GM12878 (cell line): ENCODE results near the gene SLC44A3. TPM values are rescaled to one million over a fixed set of nuclear protein-coding genes. Genes with fewer than 3 reads are reported as not detected.

Source experiments
- ATAC-seq: fragments of 200-7000 bp; cut with Tn5 transposase; 3 replicates; pipeline ENCODE4 v1.9.1; 2020; ENCODE audit warnings: mild to moderate bottlenecking, moderate library complexity
- BruUV-seq: library from RNA; stranded (reverse); fragments of 400-500 nt; replicated peaks from 2 replicates; lab custom pipeline; 2021; lab: Mats Ljungman, UMichigan
- CTCF ChIA-PET: fragments of 300-600 bp; sonication (Branson Sonifier 250); formaldehyde crosslinking; extraction: SDS; loops from one replicate; lab custom pipeline; 2021; ENCODE audit warnings: inconsistent platforms; lab: Yijun Ruan, JAX
- POLR2A ChIA-PET: fragments of 350-600 bp; formaldehyde crosslinking; extraction: SDS; loops from one replicate; lab custom pipeline; 2021; ENCODE audit warnings: inconsistent platforms; lab: Charles Lee
- RAD21 ChIA-PET: fragments of 300-600 bp; sonication (Branson Sonifier 250); formaldehyde crosslinking; loops from one replicate; lab custom pipeline; 2023; ENCODE audit warnings: antibody characterized with exemption; ENCODE audit not compliant: unreplicated experiment; lab: Charles Lee
- SMC1A ChIA-PET: fragments of 300-600 bp; sonication (Branson Sonifier 250); formaldehyde crosslinking; loops from one replicate; lab custom pipeline; 2023; ENCODE audit not compliant: unreplicated experiment, uncharacterized antibody; lab: Charles Lee
- DNase-seq: peaks from one replicate; pipeline ENCODE4 v3.0.0-alpha.2; 2011; ENCODE audit warnings: low read depth, low spot score
- FAIRE-seq: peaks from 3 replicates; lab custom pipeline; 2011; peaks lifted over from hg19 to GRCh38; lab: Jason Lieb, UNC
- H2AFZ ChIP-seq: 2 replicates; pipeline ENCODE4 v1.6.0; 2011; ENCODE audit warnings: low read depth, low read length, control low read depth; ENCODE audit not compliant: control insufficient read depth
- H3K27ac ChIP-seq: 2 replicates; pipeline ENCODE4 v1.5.1; 2011; ENCODE audit warnings: control low read depth; ENCODE audit not compliant: control insufficient read depth, insufficient read depth
- H3K27me3 ChIP-seq, 2 experiments: replicated peaks in 1 of 2; 2 replicates each; pipeline versions ENCODE4 v1.6.0 to v1.6.1; 2011; ENCODE audit warnings: low read length in 1 of 2; ENCODE audit not compliant: control insufficient read depth in 2 of 2, insufficient read depth in 2 of 2
- H3K36me3 ChIP-seq, 2 experiments: 2 replicates each; pipeline ENCODE4 v1.5.1; 2011; ENCODE audit warnings: low read length in 1 of 2; ENCODE audit not compliant: control insufficient read depth in 2 of 2, insufficient read depth in 2 of 2
- H3K4me1 ChIP-seq: 2 replicates; pipeline ENCODE4 v1.6.1; 2011; ENCODE audit warnings: mild to moderate bottlenecking, low read length, moderate library complexity, mixed read lengths; ENCODE audit not compliant: control insufficient read depth, insufficient read depth
- H3K4me2 ChIP-seq: 2 replicates; pipeline ENCODE4 v1.6.0; 2011; ENCODE audit warnings: control low read depth; ENCODE audit not compliant: control insufficient read depth, insufficient read depth
- H3K4me3 ChIP-seq: fragments of 200-600 bp; sonication (generic); 2 replicates; pipeline ENCODE4 v1.5.1; 2016
- H3K79me2 ChIP-seq: 2 replicates; pipeline ENCODE4 v1.6.0; 2011; ENCODE audit warnings: low read length; ENCODE audit not compliant: control insufficient read depth, insufficient read depth
- H3K9ac ChIP-seq: 2 replicates; pipeline ENCODE4 v1.8.0; 2011; ENCODE audit warnings: low read length, control low read depth, mixed read lengths; ENCODE audit not compliant: control insufficient read depth, insufficient read depth
- H3K9me3 ChIP-seq: replicated peaks from 3 replicates; pipeline ENCODE4 v1.5.1; 2011; ENCODE audit warnings: mild to moderate bottlenecking, low read length; ENCODE audit not compliant: control insufficient read depth, insufficient read depth
- H4K20me1 ChIP-seq: 2 replicates; pipeline ENCODE4 v1.6.0; 2011; ENCODE audit not compliant: control insufficient read depth, insufficient read depth
- BHLHE40 ChIP-seq, 2 experiments: fragments of 450-650 bp in 1 of 2; IDR thresholded peaks; 2 replicates each; pipeline ENCODE4 v1.6.1; 2011 to 2017; ENCODE audit warnings: low read depth in 2 of 2, borderline replicate concordance in 1 of 2, improper control_type of control experiment in 1 of 2, low read length in 1 of 2, mild to moderate bottlenecking in 1 of 2
- FOXK2 ChIP-seq: fragments of 450-650 bp; IDR thresholded peaks from 2 replicates; pipeline ENCODE4 v1.6.1; 2017; ENCODE audit warnings: mild to moderate bottlenecking, moderate library complexity
- IKZF2 ChIP-seq, 2 experiments: fragments of 450-650 bp; IDR thresholded peaks; 2 replicates each; pipeline ENCODE4 v1.6.1; 2017; ENCODE audit warnings: mild to moderate bottlenecking in 2 of 2, moderate library complexity in 2 of 2
- JUND ChIP-seq: IDR thresholded peaks from 2 replicates; pipeline ENCODE4 v1.6.1; 2012; ENCODE audit warnings: low read depth, mild to moderate bottlenecking, low read length, improper control_type of control experiment, moderate library complexity
- LARP7 ChIP-seq: fragments of 450-650 bp; IDR thresholded peaks from 2 replicates; pipeline ENCODE4 v1.6.1; 2017; ENCODE audit warnings: mild to moderate bottlenecking
- NR2C1 ChIP-seq: fragments of 450-650 bp; IDR thresholded peaks from 2 replicates; pipeline ENCODE4 v1.6.1; 2017; ENCODE audit warnings: antibody characterized with exemption, mild to moderate bottlenecking, moderate library complexity
- SMAD5 ChIP-seq: IDR thresholded peaks from 2 replicates; pipeline ENCODE4 v1.6.1; 2016; ENCODE audit warnings: antibody characterized with exemption, low read depth
- SRF ChIP-seq, 2 experiments: IDR thresholded peaks; 2 replicates each; pipeline ENCODE4 v1.6.1; 2011; ENCODE audit warnings: low read depth in 2 of 2, low read length in 2 of 2, mild to moderate bottlenecking in 1 of 2, moderate library complexity in 1 of 2
- YBX1 ChIP-seq: fragments of 450-650 bp; IDR thresholded peaks from 2 replicates; pipeline ENCODE4 v1.6.1; 2016; ENCODE audit warnings: antibody characterized with exemption
- WGBS: methylation state at CpG from one replicate; pipeline ENCODE4 v1.1.6; 2016; ENCODE audit warnings: low lambda C conversion rate; ENCODE audit not compliant: insufficient replicate concordance, insufficient coverage; ENCODE audit errors: missing lambda C conversion rate; 5-methylcytosine and 5-hydroxymethylcytosine counted together
- in situ Hi-C: fragments of 300-500 bp; cut with MboI; formaldehyde crosslinking; loops from 9 replicates; pipeline ENCODE4 v1.14.3; 2018; ENCODE audit warnings: mixed read lengths
- intact Hi-C: fragments of 100-400 bp; cut with micrococcal nuclease; formaldehyde crosslinking; loops from one replicate; pipeline ENCODE4 v1.14.2; 2022; ENCODE audit not compliant: unreplicated experiment
- polyA plus RNA-seq, 11 experiments: library from polyadenylated mRNA; depleted of rRNA in 4 of 11; unstranded in 6 of 11; stranded (reverse) in 5 of 11; fragments of >200 nt; fragmentation: Nextera tagmentation in 4 of 11; fragmentation: Illumina TruSeq in 1 of 11; extraction: Ambion mirVana in 4 of 11; extraction: Trizol in 1 of 11; gene quantifications; 1 replicate in 1 of 11; 2 replicates in 10 of 11; pipeline versions ENCODE4 v1.2.1 to v1.2.3, GENCODE V29; 2011 to 2016; ENCODE audit warnings: inconsistent platforms in 2 of 11, missing spikeins in 2 of 11, low read depth in 1 of 11
- total RNA-seq, 4 experiments: library from RNA; depleted of rRNA in 3 of 4; stranded (reverse); fragments of >200 nt in 3 of 4; fragmentation: Illumina TruSeq in 1 of 4; extraction: Trizol in 1 of 4; gene quantifications; 2 replicates each; pipeline versions ENCODE4 v1.2.1 to v1.2.3, GENCODE V29; 2013 to 2021
- TF ChIP-seq, protein P1 (sequence below): IDR thresholded peaks from 2 replicates; pipeline ENCODE4 v1.6.1; 2012; ENCODE audit warnings: improper control_type of control experiment, low read depth, low read length; ENCODE audit not compliant: insufficient replicate concordance
- TF ChIP-seq, protein P2 (sequence below): IDR thresholded peaks from 2 replicates; pipeline ENCODE4 v1.6.1; 2011; ENCODE audit warnings: borderline replicate concordance, low read depth, mild to moderate bottlenecking, moderate library complexity, mixed read lengths, low read length; ENCODE audit not compliant: insufficient read depth; ENCODE audit errors: extremely low read length

The SLC44A3 gene
- total and polyA plus RNA-seq, 10 of the 15 experiments (the other 5 are each of a cell fraction or from before 2014, with no cell fraction given) = not detected

DNA sequence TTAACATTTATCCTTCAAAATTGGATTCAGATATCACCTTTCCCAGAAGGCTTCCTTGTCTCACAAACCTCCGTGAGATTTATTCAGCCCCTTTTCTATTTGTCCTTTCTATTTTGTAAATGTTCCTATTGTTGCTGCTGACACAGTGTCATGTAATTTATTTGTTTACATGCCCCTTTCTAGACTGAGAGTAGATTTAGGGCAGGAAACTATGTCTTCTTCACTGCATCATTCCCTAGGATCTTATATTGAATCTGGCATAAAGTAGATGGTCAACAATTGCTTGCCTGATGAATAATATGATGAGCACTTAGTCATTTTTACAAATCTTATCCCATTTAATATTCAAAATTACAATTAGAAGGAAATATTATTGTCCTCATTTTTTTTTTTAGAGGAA is 114.9 kb downstream of the SLC44A3 start:
- no peak for FAIRE-seq
- intact Hi-C loops (no loop called here), in situ Hi-C loops (no loop called here)
- H4K20me1 ChIP-seq = no peaks in the 10 kb centered on the region
- SMC1A ChIA-PET = no interaction called here
- H3K9ac ChIP-seq = no peak overlapping the region
- H3K9me3 ChIP-seq = no peaks in the 10 kb centered on the region
- CTCF ChIA-PET = interaction anchor here (1.2 kb wide), 2 partner anchors 81 to 334 kb away, joined by 3 to 5 read pairs; no protein-coding TSS in a partner anchor
- RAD21 ChIA-PET = no interaction called here
- POLR2A ChIA-PET = no interaction called here
- H3K4me3 ChIP-seq = no peak overlapping the region
- H3K79me2 ChIP-seq = no peaks in the 10 kb centered on the region
- BruUV-seq = no TSS peak
- H2AFZ ChIP-seq = no peak overlapping the region
- no peaks in the 10 kb centered on the region; a peak in 1 of 4 replicates for H3K27me3 ChIP-seq
- no peaks in the 10 kb centered on the region for H3K36me3 ChIP-seq
- TF ChIP-seq NR2C1 = no peak
- TF ChIP-seq JUND = no peak
- no peak for TF ChIP-seq SRF (IDR thresholded peaks at IDR 0.05; ENCODE audit: low read depth in 2 of 2, low read length in 2 of 2)
- 78% methylated on average over 1 of the region's 1 CpG for WGBS
- H3K4me2 ChIP-seq = no peak overlapping the region
- ATAC-seq = no peak
- no peak overlapping the region for H3K27ac ChIP-seq
- no peak for DNase-seq
- H3K4me1 ChIP-seq = no peaks in the 10 kb centered on the region

DNA sequence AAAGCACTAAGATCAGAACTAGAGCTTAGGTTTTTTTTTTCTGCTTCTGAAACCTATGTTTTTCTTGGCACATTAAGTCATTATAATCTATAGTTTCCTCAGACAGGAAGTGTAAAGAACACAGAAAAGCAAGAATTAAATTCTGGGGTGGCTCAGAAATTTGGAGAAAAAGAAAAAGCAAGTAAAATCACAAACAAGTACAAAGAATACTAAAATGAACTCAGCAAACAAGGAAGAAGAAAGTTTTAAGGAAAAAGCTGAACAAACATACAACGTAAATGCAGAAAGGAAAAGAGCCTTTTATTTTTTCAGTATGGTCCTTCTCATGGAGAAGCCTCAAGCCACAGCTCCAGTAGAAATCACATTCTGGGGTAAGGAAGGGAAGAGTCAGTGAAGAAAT is 115.3 kb downstream of the SLC44A3 start:
- Histone ChIP-seq H3K9ac (no peak overlapping the region), H3K79me2 (no peaks in the 10 kb centered on the region), H3K36me3 (no peaks in the 10 kb centered on the region), H3K9me3 (no peaks in the 10 kb centered on the region), H3K27me3 (no peaks in the 10 kb centered on the region; a peak in 1 of 4 replicates), H2AFZ (no peak overlapping the region), H3K27ac (no peak overlapping the region), H3K4me3 (no peak overlapping the region), H3K4me1 (no peaks in the 10 kb centered on the region), H3K4me2 (no peak overlapping the region), H4K20me1 (no peaks in the 10 kb centered on the region)
- BruUV-seq = no TSS peak
- intact Hi-C loops (no loop called here), in situ Hi-C loops (no loop called here)
- FAIRE-seq (no peak), ATAC-seq (no peak), DNase-seq (no peak)
- SMC1A ChIA-PET = no interaction called here
- CTCF ChIA-PET = interaction anchor here (1.2 kb wide), 1 partner anchor 81 kb away, joined by 5 read pairs; no protein-coding TSS in a partner anchor
- WGBS = 80% methylated on average over 1 of the region's 1 CpG
- POLR2A ChIA-PET = no interaction called here
- RAD21 ChIA-PET = no interaction called here
- TF ChIP-seq SMAD5 = no peak
- TF ChIP-seq IKZF2 (IDR thresholded peaks at IDR 0.05) = no peak
- TF ChIP-seq BHLHE40 (IDR thresholded peaks at IDR 0.05; ENCODE audit: borderline replicate concordance in 1 of 2, low read depth in 2 of 2, low read length in 1 of 2) = no peak
- no peak for TF ChIP-seq YBX1
- TF ChIP-seq FOXK2 = no peak
- TF ChIP-seq, protein P1, sequence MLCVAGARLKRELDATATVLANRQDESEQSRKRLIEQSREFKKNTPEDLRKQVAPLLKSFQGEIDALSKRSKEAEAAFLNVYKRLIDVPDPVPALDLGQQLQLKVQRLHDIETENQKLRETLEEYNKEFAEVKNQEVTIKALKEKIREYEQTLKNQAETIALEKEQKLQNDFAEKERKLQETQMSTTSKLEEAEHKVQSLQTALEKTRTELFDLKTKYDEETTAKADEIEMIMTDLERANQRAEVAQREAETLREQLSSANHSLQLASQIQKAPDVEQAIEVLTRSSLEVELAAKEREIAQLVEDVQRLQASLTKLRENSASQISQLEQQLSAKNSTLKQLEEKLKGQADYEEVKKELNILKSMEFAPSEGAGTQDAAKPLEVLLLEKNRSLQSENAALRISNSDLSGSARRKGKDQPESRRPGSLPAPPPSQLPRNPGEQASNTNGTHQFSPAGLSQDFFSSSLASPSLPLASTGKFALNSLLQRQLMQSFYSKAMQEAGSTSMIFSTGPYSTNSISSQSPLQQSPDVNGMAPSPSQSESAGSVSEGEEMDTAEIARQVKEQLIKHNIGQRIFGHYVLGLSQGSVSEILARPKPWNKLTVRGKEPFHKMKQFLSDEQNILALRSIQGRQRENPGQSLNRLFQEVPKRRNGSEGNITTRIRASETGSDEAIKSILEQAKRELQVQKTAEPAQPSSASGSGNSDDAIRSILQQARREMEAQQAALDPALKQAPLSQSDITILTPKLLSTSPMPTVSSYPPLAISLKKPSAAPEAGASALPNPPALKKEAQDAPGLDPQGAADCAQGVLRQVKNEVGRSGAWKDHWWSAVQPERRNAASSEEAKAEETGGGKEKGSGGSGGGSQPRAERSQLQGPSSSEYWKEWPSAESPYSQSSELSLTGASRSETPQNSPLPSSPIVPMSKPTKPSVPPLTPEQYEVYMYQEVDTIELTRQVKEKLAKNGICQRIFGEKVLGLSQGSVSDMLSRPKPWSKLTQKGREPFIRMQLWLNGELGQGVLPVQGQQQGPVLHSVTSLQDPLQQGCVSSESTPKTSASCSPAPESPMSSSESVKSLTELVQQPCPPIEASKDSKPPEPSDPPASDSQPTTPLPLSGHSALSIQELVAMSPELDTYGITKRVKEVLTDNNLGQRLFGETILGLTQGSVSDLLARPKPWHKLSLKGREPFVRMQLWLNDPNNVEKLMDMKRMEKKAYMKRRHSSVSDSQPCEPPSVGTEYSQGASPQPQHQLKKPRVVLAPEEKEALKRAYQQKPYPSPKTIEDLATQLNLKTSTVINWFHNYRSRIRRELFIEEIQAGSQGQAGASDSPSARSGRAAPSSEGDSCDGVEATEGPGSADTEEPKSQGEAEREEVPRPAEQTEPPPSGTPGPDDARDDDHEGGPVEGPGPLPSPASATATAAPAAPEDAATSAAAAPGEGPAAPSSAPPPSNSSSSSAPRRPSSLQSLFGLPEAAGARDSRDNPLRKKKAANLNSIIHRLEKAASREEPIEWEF = no peak
- TF ChIP-seq, protein P2, sequence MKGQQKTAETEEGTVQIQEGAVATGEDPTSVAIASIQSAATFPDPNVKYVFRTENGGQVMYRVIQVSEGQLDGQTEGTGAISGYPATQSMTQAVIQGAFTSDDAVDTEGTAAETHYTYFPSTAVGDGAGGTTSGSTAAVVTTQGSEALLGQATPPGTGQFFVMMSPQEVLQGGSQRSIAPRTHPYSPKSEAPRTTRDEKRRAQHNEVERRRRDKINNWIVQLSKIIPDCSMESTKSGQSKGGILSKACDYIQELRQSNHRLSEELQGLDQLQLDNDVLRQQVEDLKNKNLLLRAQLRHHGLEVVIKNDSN = no peak
- no peak for TF ChIP-seq LARP7
